BE2C (cell line): ENCODE results near the gene HMGN4.
A peak's percentile ranks its signal among the peaks of the same experiment; 100 is the strongest.

Source experiments
- DNase-seq: peaks from one replicate; pipeline ENCODE4 v3.0.0-alpha.2; 2020
- H3K27me3 ChIP-seq: fragments of 250-450 bp; sonication (Bioruptor Pico); 2 replicates; pipeline ENCODE4 v1.5.1; 2020; ENCODE audit warnings: mild to moderate bottlenecking
- H3K36me3 ChIP-seq: fragments of 250-450 bp; sonication (Bioruptor Pico); 2 replicates; pipeline ENCODE4 v1.5.1; 2020; ENCODE audit warnings: mild to moderate bottlenecking
- H3K4me1 ChIP-seq: fragments of 250-450 bp; sonication (Bioruptor Pico); 2 replicates; pipeline ENCODE4 v1.5.1; 2020
- H3K4me3 ChIP-seq: 2 replicates; pipeline ENCODE4 v1.5.1; 2011; ENCODE audit warnings: low read depth, low read length
- H3K9me3 ChIP-seq: fragments of 250-450 bp; sonication (Bioruptor Pico); 2 replicates; pipeline ENCODE4 v1.5.1; 2020
- CTCF ChIP-seq: IDR thresholded peaks from 2 replicates; pipeline ENCODE4 v1.5.1; 2012; ENCODE audit warnings: mild to moderate bottlenecking, low read depth, low read length

The HMGN4 gene

GRCh38 chr6:26526928-26527327, 11.2 kb upstream of the HMGN4 start:
- H3K4me1 ChIP-seq, result no peaks in the 10 kb centered on the region
- H3K9me3 ChIP-seq, result no peaks in the 10 kb centered on the region
- no peaks in the 10 kb centered on the region for H3K27me3 ChIP-seq
- no peak for DNase-seq
- H3K36me3 ChIP-seq, result no peaks in the 10 kb centered on the region
- no peak overlapping the region for H3K4me3 ChIP-seq
- no peak for TF ChIP-seq CTCF

GRCh38 chr6:26530203-26530602, 8.0 kb upstream of the HMGN4 start:
- Histone ChIP-seq H3K4me1 (no peaks in the 10 kb centered on the region), H3K27me3 (no peaks in the 10 kb centered on the region), H3K4me3 (no peak overlapping the region), H3K9me3 (no peaks in the 10 kb centered on the region), H3K36me3 (no peaks in the 10 kb centered on the region)
- no peak for TF ChIP-seq CTCF
- DNase-seq, result no peak

GRCh38 chr6:26531897-26532296, 6.3 kb upstream of the HMGN4 start:
- TF ChIP-seq CTCF, result no peak
- Histone ChIP-seq H3K4me1 (no peaks in the 10 kb centered on the region), H3K9me3 (no peaks in the 10 kb centered on the region), H3K27me3 (no peaks in the 10 kb centered on the region), H3K36me3 (no peaks in the 10 kb centered on the region), H3K4me3 (no peak overlapping the region)
- DNase-seq, result no peak

GRCh38 chr6:26532699-26533531, 5.3 kb upstream of the HMGN4 start:
- Histone ChIP-seq H3K36me3 (no peaks in the 10 kb centered on the region), H3K9me3 (no peaks in the 10 kb centered on the region), H3K4me1 (no peaks in the 10 kb centered on the region), H3K4me3 (peak overlapping the region; percentile 93), H3K27me3 (no peaks in the 10 kb centered on the region)
- DNase-seq, result peak; percentile 84
- no peak for TF ChIP-seq CTCF

- TF ChIP-seq CTCF, result no peak
- Histone ChIP-seq H3K36me3 (no peaks in the 10 kb centered on the region), H3K9me3 (no peaks in the 10 kb centered on the region)
Observed at GRCh38 chr6:26533532-26533931, 4.6 kb upstream of the HMGN4 start.

GRCh38 chr6:26534681-26535465, 3.3 kb upstream of the HMGN4 start:
- Histone ChIP-seq H3K36me3 (no peaks in the 10 kb centered on the region), H3K4me1 (no peaks in the 10 kb centered on the region), H3K9me3 (no peaks in the 10 kb centered on the region), H3K27me3 (no peaks in the 10 kb centered on the region), H3K4me3 (no peak overlapping the region)
- no peak for DNase-seq
- TF ChIP-seq CTCF, result no peak

More at GRCh38 chr6:26533532-26533931, 4.6 kb upstream of the HMGN4 start:
- Histone ChIP-seq H3K27me3 (no peaks in the 10 kb centered on the region), H3K4me3 (peak overlapping the region; percentile 93), H3K4me1 (no peaks in the 10 kb centered on the region)
- DNase-seq, result no peak
